ENCODE measurements around the gene SMG7. TPM values are rescaled to one million over a fixed set of nuclear protein-coding genes. Genes with fewer than 3 reads are reported as not detected.

SMG7 gene
- total RNA-seq, 4 donors from 2014 or later: 37.8 to 82.1 (median 58.9) TPM

DNA sequence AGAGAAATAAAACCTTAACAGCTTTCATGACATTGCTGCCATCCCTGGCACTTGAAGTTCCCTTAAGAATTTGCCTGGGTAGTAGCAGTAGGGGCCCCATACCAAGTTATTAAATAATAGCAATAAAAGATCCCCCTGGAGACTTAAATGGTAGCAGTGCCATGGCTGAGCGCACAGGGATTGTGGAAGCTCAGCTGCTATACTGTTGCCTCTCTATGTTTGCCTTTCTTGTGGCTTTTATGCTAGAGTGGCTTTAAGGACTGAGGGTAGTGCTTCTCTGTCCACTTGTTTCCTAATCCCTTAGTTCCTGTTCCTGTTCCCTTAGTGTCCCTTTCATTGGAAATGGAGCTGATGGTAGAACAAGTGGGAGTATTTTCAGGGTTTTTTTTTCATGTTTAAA, 75.8 kb downstream of the SMG7 start:
- no peak for TF ChIP-seq POLR2A (IDR thresholded peaks at IDR 0.05)
- TF ChIP-seq CTCF (IDR thresholded peaks at IDR 0.05): no peak
- intact Hi-C loops (cut with DNase I): loop anchor here (10.0 kb wide), 1 partner anchor 73 kb away; the partner anchor contains the start of gene SMG7
- H3K9me3 ChIP-seq: no peaks in the 10 kb centered on the region
- peaks cover 0 to 7% of the 10 kb centered on the region in 2 donors for H3K4me1 ChIP-seq
- H3K4me3 ChIP-seq (replicated peaks in 1 of 3): no peak overlapping the region
- WGBS, 2 donors: 95 to 100% methylated on average over 1 of the region's 1 CpG
- no peak overlapping the region for H3K27ac ChIP-seq
- H3K36me3 ChIP-seq: peaks cover 42 to 44% of the 10 kb centered on the region in 2 donors
- DNase-seq: no peak
- no peaks in the 10 kb centered on the region for H3K27me3 ChIP-seq

GRCh38 chr1:183550915-183551314, 78.6 kb downstream of the SMG7 start:
- intact Hi-C loops (cut with DNase I): no loop called here
- Histone ChIP-seq H3K4me1 (no peaks in the 10 kb centered on the region), H3K36me3 (peaks cover 28 to 30% of the 10 kb centered on the region in 2 donors), H3K27me3 (no peaks in the 10 kb centered on the region), H3K4me3 (replicated peaks in 1 of 3) (no peak overlapping the region), H3K27ac (no peak overlapping the region), H3K9me3 (no peaks in the 10 kb centered on the region)
- 54 to 55% methylated on average over 3 of the region's 3 CpGs for WGBS, 2 donors
- TF ChIP-seq CTCF (IDR thresholded peaks at IDR 0.05) (no peak), POLR2A (IDR thresholded peaks at IDR 0.05) (no peak)
- DNase-seq: peak in 1 of 2 donors; percentile 12

GRCh38 chr1:183551924-183552323, 79.6 kb downstream of the SMG7 start:
- 84 to 85% methylated on average over 9 of the region's 9 CpGs for WGBS, 2 donors
- Histone ChIP-seq H3K27me3 (no peaks in the 10 kb centered on the region), H3K36me3 (peaks cover 21 to 24% of the 10 kb centered on the region in 2 donors), H3K4me1 (no peaks in the 10 kb centered on the region), H3K4me3 (replicated peaks in 1 of 3) (no peak overlapping the region), H3K27ac (no peak overlapping the region), H3K9me3 (no peaks in the 10 kb centered on the region)
- TF ChIP-seq POLR2A (IDR thresholded peaks at IDR 0.05) (no peak), CTCF (IDR thresholded peaks at IDR 0.05) (no peak)
- DNase-seq: no peak
- intact Hi-C loops (cut with DNase I): no loop called here

- no peak for DNase-seq
- H3K36me3 ChIP-seq: peaks cover 16 to 24% of the 10 kb centered on the region in 2 donors
- no peaks in the 10 kb centered on the region for H3K9me3 ChIP-seq
- 93 to 94% methylated on average over 7 of the region's 7 CpGs for WGBS, 2 donors
- intact Hi-C loops (cut with DNase I): no loop called here
- TF ChIP-seq POLR2A (IDR thresholded peaks at IDR 0.05): no peak
- no peak for TF ChIP-seq CTCF (IDR thresholded peaks at IDR 0.05)
- H3K4me3 ChIP-seq (replicated peaks in 1 of 3): no peak overlapping the region
- no peaks in the 10 kb centered on the region for H3K27me3 ChIP-seq
- no peak overlapping the region for H3K27ac ChIP-seq
- no peaks in the 10 kb centered on the region for H3K4me1 ChIP-seq
Measured at GRCh38 chr1:183552441-183552840, 80.1 kb downstream of the SMG7 start.

DNA sequence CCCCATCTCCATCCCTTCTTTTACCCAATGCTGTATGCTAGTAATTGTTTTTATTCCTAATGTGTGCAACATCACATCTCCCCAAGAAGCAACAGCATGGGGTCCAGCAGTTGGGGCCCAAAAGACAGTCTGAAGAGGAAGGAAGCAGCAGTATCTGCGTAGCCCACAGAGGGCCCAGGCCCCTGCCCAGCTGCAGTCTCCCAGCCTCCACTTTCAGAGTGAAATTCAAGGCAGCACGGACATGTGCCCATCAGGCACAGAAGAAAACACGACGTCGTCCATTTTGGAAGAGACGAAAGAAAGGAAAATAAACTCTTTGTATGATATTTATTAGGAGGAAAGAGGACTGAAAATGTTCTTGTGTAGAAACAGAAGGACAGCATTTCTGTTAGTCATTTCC, 80.6 kb downstream of the SMG7 start:
- intact Hi-C loops (cut with DNase I): no loop called here
- Histone ChIP-seq H3K27me3 (no peaks in the 10 kb centered on the region), H3K27ac (no peak overlapping the region), H3K4me1 (no peaks in the 10 kb centered on the region), H3K36me3 (peaks cover 16 to 24% of the 10 kb centered on the region in 2 donors), H3K4me3 (replicated peaks in 1 of 3) (no peak overlapping the region), H3K9me3 (no peaks in the 10 kb centered on the region)
- TF ChIP-seq POLR2A (IDR thresholded peaks at IDR 0.05) (no peak), CTCF (IDR thresholded peaks at IDR 0.05) (no peak)
- WGBS, 2 donors: 91% methylated on average over 6 of the region's 6 CpGs
- DNase-seq: no peak
